GM23338 (cell line): Measurements from ENCODE around the gene ARL8B. TPM values are rescaled to one million over a fixed set of nuclear protein-coding genes. Genes with fewer than 3 reads are reported as not detected.
"Not testable (repeated sequence)": the region's sequence is repeated elsewhere in the genome, so short reads cannot be mapped to it uniquely, and the experiment has no call there.

Source experiments
- ATAC-seq: fragments of 200-7000 bp; cut with Tn5 transposase; 3 replicates; pipeline ENCODE4 v1.9.1; 2020
- DNase-seq: peaks from one replicate; pipeline ENCODE4 v3.0.0-alpha.2; 2015; ENCODE audit warnings: low spot score
- H2AFZ ChIP-seq: fragments of 200-600 bp; sonication (generic); 2 replicates; pipeline ENCODE4 v1.8.0; 2016; ENCODE audit warnings: antibody characterized with exemption, mild to moderate bottlenecking, moderate library complexity
- H3F3A ChIP-seq: fragments of 200-600 bp; sonication (generic); replicated peaks from 2 replicates; pipeline ENCODE4 v1.8.0; 2017; ENCODE audit warnings: antibody characterized with exemption, mixed run types, low read depth
- H3K27ac ChIP-seq: fragments of 200-600 bp; sonication (generic); 2 replicates; pipeline ENCODE4 v1.6.1; 2016; ENCODE audit warnings: low read depth
- H3K27me3 ChIP-seq: fragments of 200-600 bp; sonication (generic); 2 replicates; pipeline ENCODE4 v1.8.0; 2016; ENCODE audit warnings: mild to moderate bottlenecking, mixed run types, moderate library complexity; ENCODE audit not compliant: insufficient read depth
- H3K36me3 ChIP-seq: fragments of 200-600 bp; sonication (generic); 2 replicates; pipeline ENCODE4 v1.8.0; 2016; ENCODE audit warnings: mild to moderate bottlenecking; ENCODE audit not compliant: insufficient read depth
- H3K4me1 ChIP-seq: fragments of 200-600 bp; sonication (generic); 2 replicates; pipeline ENCODE4 v1.8.0; 2016; ENCODE audit warnings: mild to moderate bottlenecking, moderate library complexity; ENCODE audit not compliant: insufficient read depth
- H3K4me2 ChIP-seq: fragments of 200-600 bp; sonication (generic); 2 replicates; pipeline ENCODE4 v1.7.1; 2017; ENCODE audit warnings: mixed run types
- H3K4me3 ChIP-seq: fragments of 200-600 bp; sonication (generic); 2 replicates; pipeline ENCODE4 v1.6.1; 2016; ENCODE audit warnings: mixed run types
- H3K79me2 ChIP-seq: fragments of 200-600 bp; sonication (generic); replicated peaks from 2 replicates; pipeline ENCODE4 v1.8.0; 2017; ENCODE audit warnings: mild to moderate bottlenecking; ENCODE audit not compliant: insufficient read depth
- H3K9me2 ChIP-seq: fragments of 200-600 bp; sonication (generic); 2 replicates; pipeline ENCODE4 v1.8.0; 2017; ENCODE audit not compliant: insufficient read depth
- H4K20me1 ChIP-seq: fragments of 200-600 bp; sonication (generic); replicated peaks from 2 replicates; pipeline ENCODE4 v1.8.0; 2017; ENCODE audit warnings: mild to moderate bottlenecking; ENCODE audit not compliant: insufficient read depth
- H3K27ac Mint-ChIP-seq: 2 replicates; pipeline ENCODE4 v1.8.0; 2020; ENCODE audit warnings: inconsistent platforms, mild to moderate bottlenecking, moderate library complexity, mixed read lengths
- H3K27me3 Mint-ChIP-seq: 3 replicates; pipeline ENCODE4 v1.8.0; 2022; ENCODE audit warnings: low read depth, mild to moderate bottlenecking, moderate library complexity, mixed read lengths, inconsistent platforms; ENCODE audit not compliant: insufficient read depth, poor library complexity
- H3K36me3 Mint-ChIP-seq: 3 replicates; pipeline ENCODE4 v1.8.0; 2021; ENCODE audit warnings: low read depth, mild to moderate bottlenecking, inconsistent platforms, moderate library complexity, mixed read lengths
- H3K4me1 Mint-ChIP-seq: 3 replicates; pipeline ENCODE4 v1.8.0; 2020; ENCODE audit warnings: mild to moderate bottlenecking, inconsistent platforms, mixed read lengths
- H3K4me3 Mint-ChIP-seq: 3 replicates; pipeline ENCODE4 v1.8.0; 2021; ENCODE audit warnings: moderate library complexity, mild to moderate bottlenecking, inconsistent platforms, mixed read lengths
- H3K9me3 Mint-ChIP-seq: 3 replicates; pipeline ENCODE4 v1.8.0; 2020; ENCODE audit warnings: moderate library complexity, mild to moderate bottlenecking, inconsistent platforms, mixed read lengths
- CTCF ChIP-seq, 2 experiments: fragments of 200-600 bp in 1 of 2; sonication (generic) in 1 of 2; conservative IDR thresholded peaks; 2 replicates each; pipeline versions ENCODE4 v1.5.1 to v1.6.1; 2016 to 2017; ENCODE audit warnings: antibody characterized with exemption in 2 of 2, low read depth in 2 of 2, mild to moderate bottlenecking in 2 of 2, moderate library complexity in 1 of 2
- ETS1 ChIP-seq: IDR thresholded peaks from 2 replicates; pipeline ENCODE4 v1.6.1; 2016; ENCODE audit warnings: antibody characterized with exemption
- EZH2 ChIP-seq: fragments of 200-600 bp; sonication (generic); IDR thresholded peaks from one replicate; pipeline ENCODE4 v1.8.0; 2017; ENCODE audit warnings: antibody characterized with exemption, mild to moderate bottlenecking, low read depth; ENCODE audit not compliant: unreplicated experiment
- ZNF331 ChIP-seq: fragments of 250-450 bp; sonication (Bioruptor Pico); IDR thresholded peaks from 2 replicates; pipeline ENCODE4 v1.5.0; 2020; ENCODE audit warnings: low read depth, mild to moderate bottlenecking, moderate library complexity
- polyA plus RNA-seq: library from polyadenylated mRNA; unstranded; fragments of >200 nt; fragmentation: Nextera tagmentation; extraction: Ambion mirVana; gene quantifications from 2 replicates; pipeline ENCODE4 v1.2.1, GENCODE V29; 2016
- total RNA-seq: library from RNA; depleted of rRNA; stranded (reverse); fragments of >200 nt; shearing (Covaris generic); gene quantifications from 2 replicates; pipeline ENCODE4 v1.2.3, GENCODE V29; 2014

The ARL8B gene
- total and polyA plus RNA-seq, 2 experiments from 2014 or later: 25.5 to 40.8 TPM

- TF ChIP-seq CTCF (conservative IDR thresholded peaks at IDR 0.05; ENCODE audit: low read depth in 2 of 2) (no peak), EZH2 (no peak), ETS1 (no peak)
Observed at GRCh38 chr3:5105050-5105449, 17.0 kb upstream of the ARL8B start (continued).

DNA sequence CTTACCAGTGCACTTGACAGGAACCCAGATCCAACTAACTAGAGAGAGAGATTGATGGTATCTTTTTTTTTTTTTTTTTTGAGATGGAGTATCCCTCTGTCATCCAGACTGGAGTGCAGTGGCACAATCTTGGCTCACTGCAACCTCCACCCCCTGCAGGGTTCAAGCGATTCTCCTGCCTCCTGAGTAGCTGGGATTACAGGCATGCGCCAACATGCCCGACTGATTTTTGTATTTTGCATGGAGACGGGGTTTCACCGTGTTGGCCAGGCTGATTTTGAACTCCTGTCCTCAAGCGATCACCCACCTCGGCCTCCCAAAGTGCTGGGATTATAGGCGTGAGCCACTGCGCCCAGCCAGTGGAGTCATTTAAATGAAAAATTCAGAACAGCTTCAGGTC, 15.7 kb upstream of the ARL8B start:
- 0 out of 2 replicates have a peak overlapping the region, but pooled peaks have one; percentile 60 for H2AFZ ChIP-seq
- H3K27ac ChIP-seq, H3K4me2 ChIP-seq, H3K27me3 Mint-ChIP-seq, H3K4me3 Mint-ChIP-seq, H3K79me2 ChIP-seq, H3K4me3 ChIP-seq, DNase-seq, ATAC-seq, H3K27me3 ChIP-seq, H3K4me1 Mint-ChIP-seq, H3K9me2 ChIP-seq, H3F3A ChIP-seq, H3K36me3 ChIP-seq, H3K27ac Mint-ChIP-seq, H3K36me3 Mint-ChIP-seq, H3K9me3 Mint-ChIP-seq, H4K20me1 ChIP-seq, H3K4me1 ChIP-seq: not testable (repeated sequence)

DNA sequence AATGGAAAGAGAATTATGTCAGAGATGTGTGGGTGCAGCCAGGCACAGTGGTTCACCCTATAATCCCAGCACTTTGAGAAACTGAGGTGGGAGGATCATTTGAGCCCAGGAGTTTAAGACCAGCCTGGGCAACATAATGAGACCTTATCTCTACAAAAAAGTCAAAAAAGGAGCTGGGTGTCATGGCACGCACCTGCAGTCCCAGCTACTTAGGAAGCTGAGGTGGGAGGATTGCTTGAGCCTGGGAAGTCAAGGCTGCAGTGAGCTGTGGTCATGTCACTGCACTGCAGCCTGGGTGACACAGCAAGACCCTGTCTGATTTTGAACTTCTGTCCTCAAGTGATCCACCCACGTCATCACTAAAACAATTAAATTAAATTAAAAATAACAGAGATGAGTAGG, 15.2 kb upstream of the ARL8B start:
- not testable (repeated sequence) for H3K27me3 Mint-ChIP-seq, H3K4me3 Mint-ChIP-seq, H3K27ac ChIP-seq, H3K9me3 Mint-ChIP-seq, H3K4me3 ChIP-seq, H3K27me3 ChIP-seq, DNase-seq, H3K4me2 ChIP-seq, H3K9me2 ChIP-seq, ATAC-seq, H3K27ac Mint-ChIP-seq, H3K4me1 Mint-ChIP-seq, H3K4me1 ChIP-seq, H4K20me1 ChIP-seq, H3K36me3 ChIP-seq, H3K36me3 Mint-ChIP-seq, H3F3A ChIP-seq, H3K79me2 ChIP-seq
- H2AFZ ChIP-seq: peak overlapping the region; percentile 60; the same call in 1 of the 2 replicates

GRCh38 chr3:5110337-5110736, 11.8 kb upstream of the ARL8B start:
- peaks cover 3% of the 10 kb centered on the region for H3K27me3 Mint-ChIP-seq
- peaks cover 2% of the 10 kb centered on the region; the same call in 1 of the 3 replicates for H3K4me1 Mint-ChIP-seq
- H2AFZ ChIP-seq: no peak overlapping the region
- H3K79me2 ChIP-seq: no peaks in the 10 kb centered on the region
- DNase-seq (no peak), ATAC-seq (no peak)
- no peak overlapping the region for H3K27ac Mint-ChIP-seq
- no peak overlapping the region for H3K4me2 ChIP-seq
- no peaks in the 10 kb centered on the region for H3K36me3 Mint-ChIP-seq
- no peak overlapping the region for H3K27ac ChIP-seq
- no peaks in the 10 kb centered on the region for H3K9me2 ChIP-seq
- no peaks in the 10 kb centered on the region for H3K4me1 ChIP-seq
- H4K20me1 ChIP-seq: no peaks in the 10 kb centered on the region
- H3K27me3 ChIP-seq: no peaks in the 10 kb centered on the region
- no peak overlapping the region for H3K4me3 Mint-ChIP-seq
- H3K36me3 ChIP-seq: no peaks in the 10 kb centered on the region
- H3K4me3 ChIP-seq: no peak overlapping the region
- peaks cover 5% of the 10 kb centered on the region for H3K9me3 Mint-ChIP-seq
- no peaks in the 10 kb centered on the region for H3F3A ChIP-seq
- TF ChIP-seq ZNF331 (CRISPR knock-in tag) (no peak), CTCF (conservative IDR thresholded peaks at IDR 0.05; ENCODE audit: low read depth in 2 of 2) (no peak), EZH2 (no peak)
